Dedifferentiated amniotic fluid mesenchymal stem cell (primary cell): ENCODE results near the gene HOXD11.

Experiments
- DNase-seq: peaks from one replicate; pipeline ENCODE4 v3.0.0-alpha.2; 2016; ENCODE audit errors: extremely low spot score

Gene HOXD11

DNA sequence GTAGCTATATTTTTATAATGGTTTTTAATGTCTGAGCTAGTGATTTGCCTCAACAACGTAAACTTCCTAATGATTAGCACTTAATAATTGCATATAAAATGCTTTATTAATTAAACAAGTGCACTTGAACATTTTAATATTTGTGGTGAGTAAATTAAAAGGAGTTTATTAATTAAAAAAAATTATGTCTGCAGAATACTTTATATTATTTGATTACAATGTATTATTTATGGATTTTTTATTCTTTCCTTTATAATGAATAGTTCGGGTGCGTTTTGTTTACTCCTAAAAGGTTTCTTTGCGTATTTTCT, 24.7 kb downstream of the HOXD11 start:
- no peak for DNase-seq

DNA sequence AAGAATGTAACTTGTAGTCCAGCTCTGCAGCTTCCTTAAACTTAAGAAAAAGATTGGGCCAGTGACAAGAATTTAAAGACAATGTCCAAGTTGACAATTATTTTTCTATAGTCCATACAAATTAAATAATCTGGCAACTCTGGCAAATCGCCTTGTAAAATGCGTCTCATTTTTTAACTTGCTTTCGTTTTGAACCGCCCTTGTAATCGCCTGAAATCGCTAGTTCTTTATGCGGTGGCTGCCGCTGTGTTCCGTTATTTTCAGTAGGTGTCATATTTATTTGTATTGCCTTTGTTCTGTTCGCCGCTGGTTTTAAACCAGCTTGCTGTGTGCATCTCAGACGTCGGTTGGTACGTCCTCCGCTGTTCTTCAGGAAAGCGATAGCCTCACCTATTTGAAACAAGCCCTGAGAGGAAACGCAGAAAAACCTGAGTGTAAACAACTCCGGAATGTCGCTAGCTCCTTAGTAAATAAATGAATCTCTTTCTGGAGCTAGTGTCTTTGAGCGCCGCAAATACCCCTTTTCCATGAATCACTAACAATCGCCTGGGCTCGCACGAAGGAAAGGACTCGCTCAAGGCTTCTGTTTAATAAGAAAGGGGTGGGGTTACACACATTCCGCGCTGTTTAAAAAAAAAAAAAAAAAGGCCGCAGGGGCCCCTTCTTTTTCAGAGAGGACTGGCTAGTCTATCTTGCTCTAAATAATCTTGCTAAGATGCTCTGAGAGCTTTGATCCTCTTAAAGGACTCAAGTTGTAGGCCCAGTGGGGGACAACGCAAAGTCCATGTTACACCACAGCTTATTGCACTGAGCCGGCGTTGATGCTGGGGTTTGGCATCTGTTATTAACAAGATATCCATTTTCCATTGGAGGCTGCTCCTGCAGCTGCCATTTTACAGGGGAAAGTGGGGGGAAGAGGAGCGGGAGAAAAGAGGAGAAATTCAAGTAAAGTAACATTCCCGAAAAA, 25.4 kb downstream of the HOXD11 start:
- DNase-seq, result no peak

DNA sequence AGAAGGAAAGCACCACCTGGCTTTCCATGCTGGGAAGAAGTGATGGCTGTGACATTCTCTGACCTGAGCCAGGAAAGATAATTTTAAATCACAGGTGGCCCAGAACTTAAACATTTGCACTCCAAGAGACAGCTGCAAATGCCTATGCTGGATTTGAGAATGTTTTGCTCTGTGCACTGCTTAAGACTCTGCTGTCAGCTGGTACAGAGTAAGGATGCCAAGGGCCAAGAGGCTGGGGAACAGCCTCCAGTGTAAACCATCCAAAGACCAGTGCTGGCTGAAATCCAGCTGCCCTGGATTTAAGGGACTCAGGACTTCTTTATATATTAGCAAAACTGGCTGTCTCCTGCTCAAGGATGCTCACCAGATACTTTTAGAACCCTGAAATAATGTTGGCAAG, 26.3 kb downstream of the HOXD11 start:
- no peak for DNase-seq

DNA sequence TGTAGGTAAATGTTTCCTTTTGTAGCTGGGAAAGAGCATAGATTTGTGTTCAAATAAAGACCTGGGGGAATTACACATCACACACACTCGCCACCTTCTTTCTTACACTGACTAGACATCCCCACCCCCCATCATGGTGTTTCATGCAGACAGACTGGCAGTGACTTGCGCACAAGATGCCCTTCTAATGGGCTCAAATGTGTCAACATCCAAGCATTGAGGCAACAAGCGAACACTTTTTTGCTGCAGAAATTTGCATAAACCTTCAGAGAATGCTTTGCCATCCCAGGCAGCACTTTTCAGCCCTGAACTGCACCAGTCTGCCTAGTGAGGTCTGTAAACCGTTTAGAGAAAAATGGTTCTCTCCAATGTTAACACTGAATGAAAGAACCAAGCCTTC, 27.0 kb downstream of the HOXD11 start:
- no peak for DNase-seq

DNA sequence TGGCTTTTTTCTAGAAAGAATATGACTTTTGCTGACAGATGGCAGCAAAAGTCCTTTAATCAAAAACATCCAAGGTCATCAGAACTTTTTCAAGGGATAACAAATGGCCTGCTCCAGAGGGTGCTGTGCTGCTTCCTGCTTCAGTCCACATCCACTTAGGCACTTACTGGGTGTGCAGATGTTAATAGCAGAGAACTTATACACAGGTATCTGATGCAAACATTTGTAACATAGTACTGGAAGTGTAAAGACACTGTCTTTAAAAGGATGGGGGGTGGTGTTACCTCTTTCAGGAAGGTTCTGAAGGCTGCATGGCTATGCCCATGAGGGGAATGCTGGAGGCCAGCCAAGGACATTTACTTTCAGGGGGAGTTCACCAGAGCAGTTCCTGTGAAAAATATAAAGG, 28.0 kb downstream of the HOXD11 start:
- no peak for DNase-seq

DNA sequence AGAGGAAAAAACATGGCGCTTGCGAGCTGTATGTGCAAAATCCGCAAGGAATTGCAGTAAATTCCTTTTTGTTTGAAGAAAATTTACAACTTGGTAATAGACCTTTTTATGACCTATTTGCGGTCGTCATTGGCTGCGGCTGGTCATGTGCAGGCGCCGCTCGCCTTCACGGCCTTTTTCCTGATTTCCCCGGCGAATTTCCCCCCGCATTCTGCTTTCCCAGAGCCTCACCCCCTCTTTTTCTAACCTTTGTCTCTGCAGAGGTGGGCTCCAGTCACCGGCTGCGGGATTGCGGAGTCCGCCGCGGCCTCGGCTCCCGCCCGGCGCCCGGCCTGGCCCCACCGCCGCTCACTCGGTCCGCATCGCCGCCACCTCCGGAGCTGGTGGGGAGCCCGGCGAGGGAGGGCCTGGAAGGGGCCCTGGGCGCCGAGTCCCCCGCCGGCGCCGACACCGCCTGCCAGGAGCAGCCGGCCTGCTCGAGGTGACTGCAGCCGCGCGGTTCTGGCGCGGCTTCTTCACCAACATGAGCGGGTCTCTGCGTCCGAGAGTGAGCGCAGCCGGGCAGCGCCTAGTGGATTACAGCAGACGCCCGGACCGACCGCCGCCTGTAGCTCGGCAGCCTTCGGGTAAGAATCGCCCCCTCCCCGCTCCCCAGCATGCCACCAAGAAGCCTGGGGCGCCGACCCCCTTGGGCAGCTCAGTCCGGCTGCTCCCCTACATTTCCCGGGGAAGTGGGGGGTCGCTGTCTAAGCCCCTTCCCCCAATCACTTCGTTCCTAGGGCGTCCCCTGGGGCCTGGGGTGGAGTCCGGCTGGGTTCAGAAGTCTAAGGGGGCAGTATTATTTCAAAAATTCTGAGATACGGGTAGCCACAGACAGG, 29.5 kb downstream of the HOXD11 start:
- no peak for DNase-seq

DNA sequence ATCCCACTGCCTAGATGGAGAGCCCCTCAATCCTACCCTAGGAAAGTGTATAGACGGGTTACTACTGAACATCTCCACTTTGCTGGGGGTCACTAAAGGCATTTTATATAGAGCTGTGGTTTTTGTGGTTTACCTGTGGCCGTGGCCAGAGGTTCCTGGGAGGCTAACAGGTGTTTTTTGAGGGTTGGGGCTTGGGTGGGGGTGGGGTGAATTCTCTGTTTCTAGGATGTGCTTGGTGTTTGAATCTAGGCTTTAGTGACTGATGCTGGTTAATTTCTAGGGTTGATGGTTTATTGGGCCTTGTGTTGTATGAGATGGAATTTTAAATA, 30.1 kb downstream of the HOXD11 start:
- no peak for DNase-seq

DNA sequence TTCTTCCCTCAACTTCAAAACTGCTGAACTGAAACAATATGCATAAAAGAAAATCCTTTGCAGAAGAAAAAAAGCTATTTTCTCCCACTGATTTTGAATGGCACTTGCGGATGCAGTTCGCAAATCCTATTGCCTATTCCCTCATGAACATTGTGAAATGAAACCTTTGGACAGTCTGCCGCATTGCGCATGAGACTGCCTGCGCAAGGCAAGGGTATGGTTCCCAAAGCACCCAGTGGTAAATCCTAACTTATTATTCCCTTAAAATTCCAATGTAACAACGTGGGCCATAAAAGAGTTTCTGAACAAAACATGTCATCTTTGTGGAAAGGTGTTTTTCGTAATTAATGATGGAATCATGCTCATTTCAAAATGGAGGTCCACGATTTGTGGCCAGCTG, 30.8 kb downstream of the HOXD11 start:
- DNase-seq, result no peak

DNA sequence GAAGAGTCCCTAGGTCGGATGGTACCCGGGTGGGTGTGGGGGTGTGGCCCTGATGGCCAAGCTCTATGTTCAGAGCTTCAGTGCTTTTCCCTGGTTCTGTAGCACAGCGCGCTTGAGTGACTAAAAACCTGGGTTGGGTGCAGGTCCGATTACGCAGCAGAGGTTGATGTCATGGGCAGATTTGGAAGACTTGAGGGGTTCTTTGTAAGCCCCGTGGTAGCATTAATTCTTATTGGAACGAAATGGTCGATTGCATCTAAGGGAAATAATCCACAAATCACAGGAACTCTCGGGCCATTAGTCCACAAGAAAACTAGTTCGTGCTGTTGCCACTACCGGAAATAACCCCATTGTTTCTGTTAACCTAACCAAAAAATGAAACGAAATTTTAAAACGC, 31.4 kb downstream of the HOXD11 start:
- DNase-seq, result no peak

DNA sequence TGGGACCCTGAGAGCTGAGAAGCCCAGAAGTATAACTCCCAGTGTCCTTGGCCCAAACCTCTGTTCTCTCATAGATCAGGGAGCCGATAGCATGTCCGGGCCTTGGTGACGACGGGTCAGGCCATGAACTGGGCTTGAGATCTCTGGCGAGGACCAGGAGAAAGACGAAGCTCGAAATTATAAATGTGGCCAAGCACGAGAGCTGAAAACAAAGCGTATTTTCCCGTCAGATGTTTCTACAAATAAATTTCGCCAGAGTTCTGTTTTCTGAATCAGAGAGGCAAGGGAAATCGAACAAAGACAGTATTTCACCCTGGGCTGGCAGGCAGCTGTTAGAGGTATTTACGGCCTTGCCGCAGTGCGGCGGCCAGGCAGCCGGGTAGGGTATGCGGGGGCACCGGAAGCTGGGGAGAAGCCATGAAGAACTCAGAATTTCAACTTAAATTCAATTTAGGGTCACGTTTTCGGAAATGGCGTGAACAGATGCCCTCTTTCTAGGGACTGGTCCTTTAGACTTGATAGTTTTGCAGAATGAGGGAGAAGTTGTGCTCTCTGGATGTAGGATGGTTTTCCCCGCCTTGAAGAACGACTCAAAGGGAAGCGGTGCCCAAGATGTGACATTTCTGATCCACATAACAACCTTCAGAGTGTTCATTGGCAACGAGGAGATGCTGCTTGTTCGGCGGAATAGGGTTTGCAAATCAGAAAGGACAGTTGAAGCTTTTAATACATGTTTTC, 32.0 kb downstream of the HOXD11 start:
- no peak for DNase-seq

DNA sequence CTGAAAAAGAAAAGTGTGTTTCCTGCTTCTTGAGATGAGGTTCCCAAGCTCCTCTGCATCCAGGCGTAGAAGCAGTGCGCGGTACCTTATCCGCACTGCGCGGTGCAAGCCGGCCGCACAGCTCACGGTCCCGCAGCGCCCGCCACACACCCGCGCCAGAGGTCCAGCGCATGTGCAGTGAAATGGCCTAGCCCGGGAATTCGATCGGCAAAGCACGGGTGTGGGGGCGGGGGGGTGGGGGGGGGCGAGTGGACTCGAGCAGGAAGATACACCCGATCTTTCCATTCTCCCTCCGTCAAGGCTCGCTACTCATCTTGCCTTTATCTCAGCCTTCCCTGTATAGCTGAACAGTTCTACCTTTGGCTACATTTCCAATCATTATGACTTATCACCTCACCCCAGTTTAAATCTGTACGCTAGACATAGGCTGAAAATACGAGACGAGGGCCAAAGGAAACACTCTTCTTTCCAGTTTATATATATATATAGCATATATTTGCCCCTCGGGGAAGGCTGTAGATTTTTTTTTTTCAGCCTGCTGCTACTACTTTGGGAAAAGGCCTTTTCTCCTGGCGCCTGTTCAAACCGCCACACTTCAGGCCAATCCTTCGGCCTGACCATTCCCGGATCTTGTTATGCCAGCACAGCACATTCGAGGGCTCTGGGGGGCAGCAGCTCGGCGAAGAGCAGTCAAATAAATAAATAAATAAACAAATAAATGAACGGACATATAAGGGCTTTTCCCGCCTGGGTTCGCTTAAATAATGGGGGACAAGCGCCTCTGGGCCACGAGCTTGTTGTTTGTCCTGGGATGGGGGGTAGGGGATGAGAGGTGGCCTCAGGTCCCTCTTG, 32.8 kb downstream of the HOXD11 start:
- DNase-seq, result no peak

DNA sequence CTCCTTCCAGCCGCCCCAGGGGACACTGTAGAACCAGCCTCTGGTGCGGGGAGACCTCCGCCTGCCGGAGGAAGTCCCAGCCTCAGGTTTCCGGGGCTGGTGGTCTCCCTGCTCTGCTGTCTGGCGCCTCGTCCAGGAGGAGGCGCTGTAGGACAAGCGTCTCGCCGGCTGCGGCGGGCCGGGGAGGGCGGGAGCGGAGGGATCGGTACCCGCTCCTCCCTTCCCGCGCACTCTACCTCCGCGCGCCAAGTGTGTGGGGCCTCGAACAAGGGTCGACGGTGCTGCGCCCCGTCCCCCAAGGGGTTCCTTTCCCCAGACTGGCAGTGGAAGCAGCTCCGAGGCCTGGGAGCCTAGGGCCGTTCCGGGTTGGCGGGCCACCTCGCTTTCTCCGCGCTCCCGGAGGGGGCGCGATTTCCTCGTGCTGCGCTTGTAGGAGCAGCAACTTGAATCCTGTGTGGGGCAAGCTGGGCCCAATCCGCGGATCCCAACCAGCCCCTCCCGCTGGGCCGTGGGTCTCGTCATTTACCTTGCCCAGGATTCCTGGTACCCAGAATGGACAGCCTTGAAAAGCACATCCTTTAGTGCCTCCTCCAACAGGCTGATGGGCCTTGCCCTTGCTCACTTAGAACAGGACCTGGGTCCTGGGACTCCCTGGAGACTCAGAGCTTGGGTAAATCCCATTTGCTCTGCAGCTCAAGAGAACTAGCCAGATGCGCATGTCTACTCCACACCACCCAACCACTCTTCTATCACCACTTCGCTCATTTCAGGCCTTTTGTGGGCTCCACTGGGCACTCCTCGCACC, 33.6 kb downstream of the HOXD11 start:
- DNase-seq, result no peak

DNA sequence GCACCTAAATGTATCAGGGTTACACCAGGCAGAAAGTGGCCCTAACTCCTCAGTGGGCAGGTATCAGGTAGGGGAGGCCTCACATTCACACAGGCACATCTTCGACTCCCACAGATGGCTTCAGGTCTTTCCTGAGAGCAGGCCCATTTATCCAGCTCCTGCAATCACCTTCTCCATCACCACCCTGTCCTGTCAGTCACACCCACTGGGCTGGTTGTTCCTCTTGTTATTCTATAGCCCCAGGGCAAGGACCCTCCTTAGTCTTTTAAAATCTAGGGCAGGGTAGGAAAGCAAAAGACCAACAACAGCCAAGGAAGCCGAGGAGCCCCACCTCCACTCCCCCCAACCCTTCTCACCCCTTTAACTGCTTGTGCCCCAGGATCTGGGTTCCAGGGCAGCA, 35.2 kb downstream of the HOXD11 start:
- DNase-seq, result no peak

DNA sequence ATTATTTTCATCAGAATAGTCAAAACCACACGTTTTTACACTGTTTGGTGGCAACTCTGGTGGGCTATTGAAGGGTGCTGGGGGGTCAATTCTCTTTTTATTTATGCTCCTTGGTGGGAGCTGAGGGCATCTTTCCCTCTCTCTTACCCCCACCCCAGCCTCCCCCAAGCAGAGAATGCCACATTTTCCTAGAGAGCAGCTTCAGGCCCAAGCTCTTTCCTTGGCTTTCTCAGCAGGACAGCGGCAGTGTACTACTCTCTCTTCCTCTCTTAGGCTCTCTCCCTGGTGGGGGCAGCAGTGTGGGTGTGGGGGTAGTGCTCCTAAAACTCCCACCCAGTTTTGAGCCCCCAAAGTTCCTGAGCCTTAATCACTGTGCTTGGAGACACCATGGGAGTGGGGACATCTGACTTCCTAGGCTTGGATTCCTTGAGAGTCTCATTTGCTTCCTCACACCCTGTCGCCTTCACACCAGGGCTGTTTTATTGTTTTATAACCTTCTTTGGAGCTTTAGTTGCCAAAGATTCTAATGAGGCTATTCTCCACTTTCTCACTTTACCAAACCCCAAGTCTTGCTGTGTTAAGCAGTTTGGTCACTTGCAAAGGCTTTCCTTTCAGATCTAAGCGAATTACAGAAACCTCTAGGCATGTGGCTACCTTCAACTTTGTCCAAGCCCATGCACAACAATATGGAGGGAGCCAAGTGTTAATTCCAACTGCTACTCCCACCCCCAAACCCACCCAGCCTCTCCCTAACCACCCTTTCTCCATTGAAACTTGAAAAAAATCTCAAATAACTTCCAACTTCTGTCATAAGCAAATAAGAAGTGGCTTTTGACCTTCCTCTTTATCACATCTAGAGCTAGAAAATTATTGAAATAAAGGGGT, 38.2 kb downstream of the HOXD11 start:
- DNase-seq, result no peak

DNA sequence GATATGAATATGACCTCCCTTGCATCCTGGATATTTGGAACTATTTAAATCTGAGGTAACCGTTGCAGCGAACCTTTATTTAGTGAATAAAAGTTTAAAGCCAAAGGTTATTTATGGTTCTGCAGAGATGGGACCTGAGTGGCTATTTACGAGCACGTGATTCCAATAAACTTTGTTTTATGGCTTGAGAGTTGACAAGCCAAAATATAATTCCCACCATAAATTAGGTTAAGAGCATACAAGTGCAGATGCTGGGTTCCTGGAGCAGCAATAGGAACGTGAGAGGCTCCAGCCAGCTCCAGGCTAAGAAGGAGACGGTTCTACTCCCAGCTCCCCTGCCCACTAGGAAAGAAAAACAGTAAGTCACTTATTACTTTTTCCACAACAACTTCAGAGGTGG, 39.0 kb downstream of the HOXD11 start:
- DNase-seq, result no peak

DNA sequence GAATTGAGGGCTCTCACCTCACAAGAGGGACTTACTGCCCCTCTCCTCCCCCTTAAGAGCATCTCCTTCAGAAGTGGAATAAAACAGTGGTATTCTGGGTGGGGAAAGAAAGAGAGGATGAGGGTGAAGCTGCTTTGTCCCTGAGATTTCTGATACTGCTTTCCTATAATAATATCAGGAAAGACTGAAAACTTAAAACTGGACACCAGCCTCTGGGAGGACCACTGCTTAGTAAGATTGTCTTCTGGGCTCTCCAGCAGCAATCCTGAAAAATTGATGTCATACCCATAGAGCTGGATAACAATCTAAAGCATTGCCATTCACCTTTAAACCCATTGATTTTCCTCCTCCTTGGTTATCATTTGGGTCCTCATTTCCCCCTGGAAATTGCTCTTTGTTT, 39.6 kb downstream of the HOXD11 start:
- DNase-seq, result no peak

DNA sequence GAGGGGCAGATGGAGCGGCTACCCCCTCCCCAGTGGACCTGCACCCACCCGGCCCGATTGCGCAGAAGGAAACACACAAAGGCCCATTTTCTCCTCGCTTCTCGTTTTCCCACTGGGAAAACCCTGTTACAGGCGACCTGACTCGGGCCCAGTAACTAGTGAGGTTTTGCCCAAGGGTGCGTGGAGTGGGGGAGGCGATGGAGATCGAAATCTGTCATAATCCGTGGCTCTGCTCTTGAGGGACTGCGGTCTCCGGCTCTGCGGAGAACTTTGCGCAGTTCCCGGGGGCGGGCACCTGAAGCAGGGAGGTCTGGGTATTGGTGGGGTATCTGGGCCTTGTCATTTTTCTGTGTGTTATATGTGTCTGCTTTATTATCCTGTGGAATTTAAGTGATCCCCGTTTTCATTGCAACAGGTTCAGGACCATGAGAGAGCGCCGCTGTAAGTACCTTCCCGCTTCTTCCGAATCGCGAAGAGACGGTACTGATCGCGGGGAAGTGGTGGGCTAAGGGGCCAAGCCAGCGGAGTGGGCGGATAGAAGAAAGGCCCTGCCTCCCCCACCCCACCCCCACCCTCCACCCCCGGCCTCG, 40.2 kb downstream of the HOXD11 start:
- DNase-seq, result no peak

DNA sequence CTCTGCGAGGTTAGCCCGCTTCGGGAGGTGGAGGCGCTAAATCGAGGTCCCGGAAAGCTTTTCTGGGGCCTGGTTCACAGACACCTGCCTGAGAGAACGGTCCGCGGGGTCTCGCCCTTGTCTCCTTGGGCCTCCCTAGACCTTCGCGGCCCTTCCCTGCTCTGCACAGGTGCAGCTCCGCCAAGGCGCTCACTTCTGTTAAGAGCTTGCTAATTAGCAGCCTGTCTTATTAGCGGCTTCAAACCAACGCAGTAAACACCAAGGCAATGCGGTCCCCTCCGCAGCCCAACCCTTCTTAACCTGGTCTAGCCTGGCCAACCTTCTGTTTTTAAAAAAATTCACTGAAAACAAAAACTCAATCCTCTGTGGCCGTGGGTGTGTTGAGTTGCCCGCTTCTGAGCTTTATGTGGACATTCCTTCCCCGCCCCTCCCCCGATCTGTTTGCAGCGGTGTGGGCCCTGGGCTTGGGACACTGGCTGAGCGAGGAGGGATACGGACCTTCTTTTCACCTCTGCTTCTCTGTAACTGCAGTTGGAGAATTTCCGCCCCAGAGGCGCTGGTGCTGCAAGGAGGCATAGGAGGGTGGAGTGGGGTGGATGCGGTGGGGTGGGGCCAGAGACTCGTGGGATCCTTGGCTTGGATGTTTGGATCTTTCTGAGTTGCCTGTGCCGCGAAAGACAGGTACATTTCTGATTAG, 40.9 kb downstream of the HOXD11 start:
- no peak for DNase-seq
